Activated T-cell treated with anti-CD3 and anti-CD28 coated beads, Interleukin-2, amount 50 U/mL, for 4 hours (primary cell): ENCODE data around the gene ADGRL4. TPM values are rescaled to one million over a fixed set of nuclear protein-coding genes. Genes with fewer than 3 reads are reported as not detected.
"Not testable (repeated sequence)": the region's sequence is repeated elsewhere in the genome, so short reads cannot be mapped to it uniquely, and the experiment has no call there.

Experiments used
- ATAC-seq, 2 donors: fragments of 200-7000 bp; cut with Tn5 transposase; one replicate each; pipeline ENCODE4 v1.10.0; 2021
- DNase-seq: peaks from one replicate; pipeline ENCODE4 v3.0.0-alpha.2; 2020
- H3K27me3 Mint-ChIP-seq: one replicate; pipeline ENCODE4 v1.8.0; 2021; ENCODE audit warnings: low read depth, mixed read lengths
- H3K36me3 Mint-ChIP-seq: one replicate; pipeline ENCODE4 v1.8.0; 2022; ENCODE audit warnings: mixed read lengths; ENCODE audit not compliant: insufficient read depth
- H3K4me1 Mint-ChIP-seq: one replicate; pipeline ENCODE4 v1.8.0; 2021; ENCODE audit warnings: low read depth, mixed read lengths
- H3K4me3 Mint-ChIP-seq: one replicate; pipeline ENCODE4 v1.8.0; 2021; ENCODE audit warnings: mild to moderate bottlenecking, moderate library complexity, mixed read lengths
- H3K9me3 Mint-ChIP-seq: one replicate; pipeline ENCODE4 v1.8.0; 2021; ENCODE audit warnings: mixed read lengths
- total RNA-seq, 3 donors: library from RNA; stranded (reverse); gene quantifications; one replicate each; pipeline ENCODE4 v1.2.1, GENCODE V29; 2021

ADGRL4 gene
- total RNA-seq, 3 donors from 2014 or later: not detected

GRCh38 chr1:78987042-78987441, 19.5 kb downstream of the ADGRL4 start:
- Mint-ChIP-seq H3K4me3 (no peak overlapping the region), H3K9me3 (peaks cover 4% of the 10 kb centered on the region), H3K4me1 (no peaks in the 10 kb centered on the region), H3K36me3 (no peaks in the 10 kb centered on the region), H3K27me3 (no peaks in the 10 kb centered on the region)
- no peak for DNase-seq
- ATAC-seq: no peak

- Mint-ChIP-seq H3K4me3 (no peak overlapping the region), H3K27me3 (no peaks in the 10 kb centered on the region), H3K36me3 (no peaks in the 10 kb centered on the region), H3K4me1 (no peaks in the 10 kb centered on the region), H3K9me3 (peaks cover under 1% of the 10 kb centered on the region)
- ATAC-seq (no peak), DNase-seq (no peak)
Observed at GRCh38 chr1:78980511-78980910, 26.0 kb downstream of the ADGRL4 start.

GRCh38 chr1:78972723-78973122, 33.8 kb downstream of the ADGRL4 start:
- no peak overlapping the region for H3K4me3 Mint-ChIP-seq
- no peaks in the 10 kb centered on the region for H3K9me3 Mint-ChIP-seq
- DNase-seq (no peak), ATAC-seq (no peak)
- no peaks in the 10 kb centered on the region for H3K27me3 Mint-ChIP-seq
- H3K36me3 Mint-ChIP-seq: no peaks in the 10 kb centered on the region
- no peaks in the 10 kb centered on the region for H3K4me1 Mint-ChIP-seq

GRCh38 chr1:78967091-78967490, 39.4 kb downstream of the ADGRL4 start:
- not testable (repeated sequence) for H3K4me3 Mint-ChIP-seq, H3K27me3 Mint-ChIP-seq, H3K4me1 Mint-ChIP-seq, DNase-seq, ATAC-seq, H3K36me3 Mint-ChIP-seq, H3K9me3 Mint-ChIP-seq

- ATAC-seq (no peak), DNase-seq (no peak)
- peaks cover 8% of the 10 kb centered on the region for H3K9me3 Mint-ChIP-seq
- no peaks in the 10 kb centered on the region for H3K4me1 Mint-ChIP-seq
- H3K27me3 Mint-ChIP-seq: no peaks in the 10 kb centered on the region
- no peaks in the 10 kb centered on the region for H3K36me3 Mint-ChIP-seq
- H3K4me3 Mint-ChIP-seq: no peak overlapping the region
Observed at GRCh38 chr1:78958711-78959110, 47.8 kb downstream of the ADGRL4 start.

- DNase-seq (no peak), ATAC-seq (no peak)
- no peaks in the 10 kb centered on the region for H3K9me3 Mint-ChIP-seq
Observed at GRCh38 chr1:78950826-78951225, 55.7 kb downstream of the ADGRL4 start.

GRCh38 chr1:78949227-78949626, 57.3 kb downstream of the ADGRL4 start:
- DNase-seq (no peak), ATAC-seq (no peak)
- H3K27me3 Mint-ChIP-seq: no peaks in the 10 kb centered on the region
- no peaks in the 10 kb centered on the region for H3K36me3 Mint-ChIP-seq
- no peaks in the 10 kb centered on the region for H3K4me1 Mint-ChIP-seq
- H3K9me3 Mint-ChIP-seq: no peaks in the 10 kb centered on the region
- no peak overlapping the region for H3K4me3 Mint-ChIP-seq

More at GRCh38 chr1:78950826-78951225, 55.7 kb downstream of the ADGRL4 start:
- no peaks in the 10 kb centered on the region for H3K4me1 Mint-ChIP-seq
- H3K36me3 Mint-ChIP-seq: no peaks in the 10 kb centered on the region
- H3K4me3 Mint-ChIP-seq: no peak overlapping the region
- no peaks in the 10 kb centered on the region for H3K27me3 Mint-ChIP-seq

- H3K9me3 Mint-ChIP-seq: no peaks in the 10 kb centered on the region
- H3K4me3 Mint-ChIP-seq: no peak overlapping the region
- H3K27me3 Mint-ChIP-seq: no peaks in the 10 kb centered on the region
- H3K4me1 Mint-ChIP-seq: no peaks in the 10 kb centered on the region
- H3K36me3 Mint-ChIP-seq: no peaks in the 10 kb centered on the region
- ATAC-seq: no peak
- DNase-seq: no peak
Observed at GRCh38 chr1:78919150-78919549, 87.4 kb downstream of the ADGRL4 start.

GRCh38 chr1:78918157-78918556, 88.4 kb downstream of the ADGRL4 start:
- H3K36me3 Mint-ChIP-seq: no peaks in the 10 kb centered on the region
- no peak overlapping the region for H3K4me3 Mint-ChIP-seq
- no peaks in the 10 kb centered on the region for H3K4me1 Mint-ChIP-seq

GRCh38 chr1:78916986-78917385, 89.5 kb downstream of the ADGRL4 start:
- Mint-ChIP-seq H3K9me3 (no peaks in the 10 kb centered on the region), H3K4me1 (no peaks in the 10 kb centered on the region), H3K27me3 (no peaks in the 10 kb centered on the region), H3K36me3 (no peaks in the 10 kb centered on the region), H3K4me3 (no peak overlapping the region)
- ATAC-seq (no peak), DNase-seq (no peak)

More at GRCh38 chr1:78918157-78918556, 88.4 kb downstream of the ADGRL4 start:
- no peak for DNase-seq
- Mint-ChIP-seq H3K27me3 (no peaks in the 10 kb centered on the region), H3K9me3 (no peaks in the 10 kb centered on the region)
- no peak for ATAC-seq

- no peak for ATAC-seq
- H3K4me1 Mint-ChIP-seq: no peaks in the 10 kb centered on the region
- no peaks in the 10 kb centered on the region for H3K36me3 Mint-ChIP-seq
- no peak overlapping the region for H3K4me3 Mint-ChIP-seq
- DNase-seq: no peak
- no peaks in the 10 kb centered on the region for H3K9me3 Mint-ChIP-seq
- no peaks in the 10 kb centered on the region for H3K27me3 Mint-ChIP-seq
Observed at GRCh38 chr1:78913950-78914349, 92.6 kb downstream of the ADGRL4 start.

- Mint-ChIP-seq H3K4me1 (no peaks in the 10 kb centered on the region), H3K27me3 (no peaks in the 10 kb centered on the region), H3K4me3 (no peak overlapping the region), H3K9me3 (no peaks in the 10 kb centered on the region), H3K36me3 (no peaks in the 10 kb centered on the region)
- no peak for DNase-seq
- no peak for ATAC-seq
Observed at GRCh38 chr1:78911956-78912880, 94.3 kb downstream of the ADGRL4 start.

- H3K36me3 Mint-ChIP-seq: no peaks in the 10 kb centered on the region
- H3K4me1 Mint-ChIP-seq: no peaks in the 10 kb centered on the region
Observed at GRCh38 chr1:78902641-78903040, 103.9 kb downstream of the ADGRL4 start.

GRCh38 chr1:78894811-78895210, 111.7 kb downstream of the ADGRL4 start:
- no peak overlapping the region for H3K4me3 Mint-ChIP-seq
- ATAC-seq (no peak), DNase-seq (no peak)
- H3K4me1 Mint-ChIP-seq: no peaks in the 10 kb centered on the region
- no peaks in the 10 kb centered on the region for H3K36me3 Mint-ChIP-seq
- H3K27me3 Mint-ChIP-seq: no peaks in the 10 kb centered on the region
- no peaks in the 10 kb centered on the region for H3K9me3 Mint-ChIP-seq

More at GRCh38 chr1:78902641-78903040, 103.9 kb downstream of the ADGRL4 start:
- ATAC-seq (no peak), DNase-seq (no peak)
- Mint-ChIP-seq H3K4me3 (no peak overlapping the region), H3K27me3 (no peaks in the 10 kb centered on the region), H3K9me3 (no peaks in the 10 kb centered on the region)

- DNase-seq (no peak), ATAC-seq (no peak)
- Mint-ChIP-seq H3K4me3 (no peak overlapping the region), H3K9me3 (no peaks in the 10 kb centered on the region), H3K27me3 (no peaks in the 10 kb centered on the region), H3K4me1 (no peaks in the 10 kb centered on the region), H3K36me3 (no peaks in the 10 kb centered on the region)
Observed at GRCh38 chr1:78892260-78892840, 114.2 kb downstream of the ADGRL4 start.
